ENCODE measurements around the gene ADGRL3.

ADGRL3 gene

DNA sequence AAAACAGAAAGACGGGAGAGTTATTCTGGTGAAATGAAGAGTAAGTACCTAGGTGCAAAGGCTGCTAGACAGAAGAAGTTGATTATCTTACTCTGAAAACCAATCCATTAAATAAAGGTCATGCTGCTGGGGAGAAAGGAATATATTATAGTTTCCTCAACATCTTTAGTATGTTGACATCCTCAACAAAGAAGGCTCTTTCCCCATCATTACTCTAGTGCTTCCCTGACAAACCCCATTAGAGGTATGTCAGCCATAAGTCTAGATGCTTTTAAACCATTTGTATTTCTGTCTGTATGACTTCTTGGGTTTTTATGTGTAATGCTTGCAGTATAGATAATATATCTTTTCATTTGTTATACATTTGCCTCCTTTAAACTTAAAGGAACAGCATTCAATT, 75.9 kb downstream of the ADGRL3 start:
- no peak overlapping the region for H4K91ac ChIP-seq (ENCODE audit: low read depth, low read length)
- H4K8ac ChIP-seq (ENCODE audit: low read depth, low read length): no peak overlapping the region
- H3K4ac ChIP-seq (ENCODE audit: low read depth, low read length): no peak overlapping the region
- no peak overlapping the region for H2BK12ac ChIP-seq (ENCODE audit: low read length)
- no peak overlapping the region for H2AFZ ChIP-seq (ENCODE audit: insufficient read depth, low read length, poor library complexity)
- H3K14ac ChIP-seq (ENCODE audit: low read length): no peak overlapping the region
- no peaks in the 10 kb centered on the region for H3K79me2 ChIP-seq (ENCODE audit: control insufficient read depth, insufficient read depth, low read length, poor library complexity)
- no peak overlapping the region for H2AK5ac ChIP-seq (ENCODE audit: low read length)
- no peak overlapping the region for H3K18ac ChIP-seq (ENCODE audit: low read length)
- H4K12ac ChIP-seq (ENCODE audit: low read depth, low read length): no peak overlapping the region
- H2BK5ac ChIP-seq (ENCODE audit: low read depth, low read length, poor library complexity): no peak overlapping the region
- H3K79me1 ChIP-seq (ENCODE audit: low read length): no peaks in the 10 kb centered on the region
- H3K27ac ChIP-seq (ENCODE audit: low read depth, low read length): no peak overlapping the region
- H3K4me2 ChIP-seq (ENCODE audit: low read length): no peak overlapping the region
- H3K9ac ChIP-seq (ENCODE audit: low read length): no peak overlapping the region
- no peaks in the 10 kb centered on the region for H3K36me3 ChIP-seq (ENCODE audit: control insufficient read depth in 1 of 2, insufficient read depth in 2 of 2, low read length in 2 of 2)
- no CpG with 5 or more reads among the region's 1 CpG for WGBS (ENCODE audit: extremely low coverage, insufficient coverage, insufficient read length)
- H3K4me3 ChIP-seq (ENCODE audit: low read depth, low read length): no peak overlapping the region
- no peaks in the 10 kb centered on the region for H3K27me3 ChIP-seq (ENCODE audit: insufficient read depth, low read length)
- no peak for DNase-seq
- H3K9me3 ChIP-seq (ENCODE audit: insufficient read depth, low read depth, low read length): no peaks in the 10 kb centered on the region
- H2BK120ac ChIP-seq (ENCODE audit: insufficient read depth, low read length, poor library complexity): no peak overlapping the region
- H3K4me1 ChIP-seq (ENCODE audit: control insufficient read depth in 1 of 2, insufficient read depth in 2 of 2, low read length in 2 of 2): no peaks in the 10 kb centered on the region
- no peak overlapping the region for H3K23ac ChIP-seq (ENCODE audit: low read length)

DNA sequence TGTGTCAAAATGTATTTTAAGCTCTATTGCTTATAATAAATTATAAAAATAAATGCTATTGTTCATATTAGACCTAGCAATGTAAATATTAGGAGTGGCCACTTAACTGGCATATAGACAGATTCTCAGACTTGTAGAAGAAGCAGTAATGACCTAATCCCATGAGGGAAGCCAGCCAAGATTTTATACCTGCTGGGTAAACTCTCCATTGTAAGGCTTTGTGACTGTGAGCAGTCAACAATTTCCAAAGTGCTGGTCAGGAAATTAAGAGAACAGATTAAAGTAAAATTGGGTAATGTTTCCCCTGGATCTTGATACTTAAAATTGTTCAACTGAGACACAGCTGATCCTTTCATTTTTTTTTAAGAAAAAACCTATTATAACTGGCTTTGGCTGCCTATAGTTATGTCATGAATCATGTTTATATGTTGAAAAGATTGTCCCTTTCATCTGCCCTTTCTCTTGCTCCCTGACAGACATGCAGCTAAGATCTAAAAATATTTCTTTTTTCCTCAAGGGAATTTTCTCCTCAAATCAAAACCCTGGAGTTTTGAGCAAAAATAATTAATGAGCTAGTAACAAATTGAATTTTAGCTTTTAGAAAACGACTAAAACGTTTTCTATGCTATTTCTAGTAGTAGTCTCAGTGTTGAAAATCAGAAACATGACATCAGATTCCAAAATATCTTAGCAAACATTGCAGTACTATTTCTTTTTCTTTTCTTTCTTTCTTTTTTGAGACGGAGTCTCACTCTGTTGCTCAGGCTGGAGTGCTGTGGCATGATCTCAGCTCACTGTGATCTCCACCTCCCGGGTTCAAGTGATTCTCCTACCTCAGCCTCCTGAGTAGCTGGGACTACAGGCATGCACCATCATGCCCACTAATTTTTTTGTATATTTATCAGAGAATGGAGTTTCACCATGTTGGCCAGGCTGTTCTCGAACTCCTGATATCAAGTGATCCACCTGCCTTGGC, 77.9 kb downstream of the ADGRL3 start:
- Histone ChIP-seq H3K4me2 (ENCODE audit: low read length) (no peak overlapping the region), H3K23ac (ENCODE audit: low read length) (no peak overlapping the region), H2AK5ac (ENCODE audit: low read length) (no peak overlapping the region), H4K8ac (ENCODE audit: low read depth, low read length) (no peak overlapping the region), H3K27me3 (ENCODE audit: insufficient read depth, low read length) (no peaks in the 10 kb centered on the region), H3K9me3 (ENCODE audit: insufficient read depth, low read depth, low read length) (no peaks in the 10 kb centered on the region), H3K27ac (ENCODE audit: low read depth, low read length) (no peak overlapping the region), H2BK5ac (ENCODE audit: low read depth, low read length, poor library complexity) (no peak overlapping the region), H2AFZ (ENCODE audit: insufficient read depth, low read length, poor library complexity) (no peak overlapping the region), H3K79me1 (ENCODE audit: low read length) (no peaks in the 10 kb centered on the region), H4K12ac (ENCODE audit: low read depth, low read length) (no peak overlapping the region), H3K9ac (ENCODE audit: low read length) (no peak overlapping the region), H3K18ac (ENCODE audit: low read length) (no peak overlapping the region), H3K79me2 (ENCODE audit: control insufficient read depth, insufficient read depth, low read length, poor library complexity) (no peaks in the 10 kb centered on the region), H2BK120ac (ENCODE audit: insufficient read depth, low read length, poor library complexity) (no peak overlapping the region), H3K14ac (ENCODE audit: low read length) (no peak overlapping the region), H2BK12ac (ENCODE audit: low read length) (no peak overlapping the region), H3K4ac (ENCODE audit: low read depth, low read length) (no peak overlapping the region), H4K91ac (ENCODE audit: low read depth, low read length) (no peak overlapping the region), H3K36me3 (ENCODE audit: control insufficient read depth in 1 of 2, insufficient read depth in 2 of 2, low read length in 2 of 2) (no peaks in the 10 kb centered on the region), H3K4me3 (ENCODE audit: low read depth, low read length) (no peak overlapping the region), H3K4me1 (ENCODE audit: control insufficient read depth in 1 of 2, insufficient read depth in 2 of 2, low read length in 2 of 2) (no peaks in the 10 kb centered on the region)
- no peak for DNase-seq
- no CpG with 5 or more reads among the region's 5 CpGs for WGBS (ENCODE audit: extremely low coverage, insufficient coverage, insufficient read length)

DNA sequence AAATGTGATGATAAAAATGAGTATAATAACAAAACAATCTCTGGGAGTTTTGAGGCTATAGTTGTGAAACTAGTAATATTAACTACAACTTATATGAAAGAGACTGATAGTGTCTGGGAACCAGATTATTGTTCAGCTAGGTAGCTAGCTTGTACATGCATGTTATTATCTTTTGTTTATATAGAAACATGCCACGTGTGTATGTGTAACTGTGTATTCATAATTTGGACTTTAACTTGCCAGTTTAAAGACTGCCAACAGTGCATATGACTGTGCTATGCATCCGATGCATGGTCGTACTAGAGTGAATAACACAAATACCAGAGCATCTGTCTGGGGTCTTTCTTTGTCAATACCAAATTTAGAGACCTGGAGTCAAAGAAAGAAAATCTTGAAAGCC, 92.2 kb downstream of the ADGRL3 start:
- Histone ChIP-seq H3K9ac (ENCODE audit: low read length) (no peak overlapping the region), H3K27ac (ENCODE audit: low read depth, low read length) (no peak overlapping the region), H2BK5ac (ENCODE audit: low read depth, low read length, poor library complexity) (no peak overlapping the region), H2AFZ (ENCODE audit: insufficient read depth, low read length, poor library complexity) (no peak overlapping the region), H4K91ac (ENCODE audit: low read depth, low read length) (no peak overlapping the region), H3K14ac (ENCODE audit: low read length) (no peak overlapping the region), H3K23ac (ENCODE audit: low read length) (no peak overlapping the region), H3K4me2 (ENCODE audit: low read length) (no peak overlapping the region), H2BK12ac (ENCODE audit: low read length) (no peak overlapping the region), H3K4ac (ENCODE audit: low read depth, low read length) (no peak overlapping the region), H3K18ac (ENCODE audit: low read length) (no peak overlapping the region), H4K12ac (ENCODE audit: low read depth, low read length) (no peak overlapping the region), H3K4me1 (ENCODE audit: control insufficient read depth in 1 of 2, insufficient read depth in 2 of 2, low read length in 2 of 2) (no peaks in the 10 kb centered on the region), H3K79me1 (ENCODE audit: low read length) (no peaks in the 10 kb centered on the region), H3K9me3 (ENCODE audit: insufficient read depth, low read depth, low read length) (no peaks in the 10 kb centered on the region), H3K27me3 (ENCODE audit: insufficient read depth, low read length) (no peaks in the 10 kb centered on the region), H3K4me3 (ENCODE audit: low read depth, low read length) (no peak overlapping the region), H2AK5ac (ENCODE audit: low read length) (no peak overlapping the region), H3K36me3 (ENCODE audit: control insufficient read depth in 1 of 2, insufficient read depth in 2 of 2, low read length in 2 of 2) (no peaks in the 10 kb centered on the region), H4K8ac (ENCODE audit: low read depth, low read length) (no peak overlapping the region), H2BK120ac (ENCODE audit: insufficient read depth, low read length, poor library complexity) (no peak overlapping the region), H3K79me2 (ENCODE audit: control insufficient read depth, insufficient read depth, low read length, poor library complexity) (no peaks in the 10 kb centered on the region)
- no peak for DNase-seq
- WGBS (ENCODE audit: extremely low coverage, insufficient coverage, insufficient read length): no CpG with 5 or more reads among the region's 3 CpGs

DNA sequence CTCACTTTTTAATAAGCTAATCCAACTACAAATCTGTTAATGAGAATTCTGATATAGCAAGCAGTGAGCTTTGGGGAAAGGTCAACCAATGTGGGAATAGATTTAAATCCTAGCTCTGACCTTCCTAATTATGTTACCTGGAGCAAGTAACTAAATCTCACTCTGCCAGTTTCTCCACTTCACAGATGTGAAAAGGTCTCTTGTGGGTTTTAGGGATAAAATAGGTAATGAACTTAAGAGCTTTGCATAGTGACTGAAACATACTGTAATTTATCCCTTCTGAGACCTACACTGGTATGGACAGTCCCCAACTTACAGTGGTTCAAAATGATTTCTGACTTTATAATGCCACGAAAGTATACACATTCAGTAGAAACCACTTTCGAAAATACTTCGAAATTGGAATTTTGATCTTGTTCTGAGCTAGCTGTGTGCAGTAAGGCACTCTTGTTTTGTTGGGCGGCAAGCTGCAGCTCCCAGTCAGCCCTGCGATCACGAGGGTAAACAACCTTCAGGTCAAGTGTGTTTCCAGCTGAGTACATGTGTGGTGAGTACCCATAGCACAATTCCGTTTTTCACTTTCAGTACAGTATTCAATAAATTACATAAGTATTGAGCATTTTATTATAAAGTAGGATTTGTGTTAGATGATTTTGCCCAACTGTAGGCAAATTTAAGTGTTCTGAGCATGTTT, 93.7 kb downstream of the ADGRL3 start:
- no peaks in the 10 kb centered on the region for H3K36me3 ChIP-seq (ENCODE audit: control insufficient read depth in 1 of 2, insufficient read depth in 2 of 2, low read length in 2 of 2)
- no peak overlapping the region for H2AK5ac ChIP-seq (ENCODE audit: low read length)
- no peak overlapping the region for H3K4me3 ChIP-seq (ENCODE audit: low read depth, low read length)
- no peak overlapping the region for H4K8ac ChIP-seq (ENCODE audit: low read depth, low read length)
- no peak overlapping the region for H3K14ac ChIP-seq (ENCODE audit: low read length)
- H3K4ac ChIP-seq (ENCODE audit: low read depth, low read length): no peak overlapping the region
- H3K9me3 ChIP-seq (ENCODE audit: insufficient read depth, low read depth, low read length): no peaks in the 10 kb centered on the region
- H3K79me1 ChIP-seq (ENCODE audit: low read length): no peaks in the 10 kb centered on the region
- no peak overlapping the region for H2AFZ ChIP-seq (ENCODE audit: insufficient read depth, low read length, poor library complexity)
- H3K9ac ChIP-seq (ENCODE audit: low read length): no peak overlapping the region
- H3K27ac ChIP-seq (ENCODE audit: low read depth, low read length): no peak overlapping the region
- no peaks in the 10 kb centered on the region for H3K27me3 ChIP-seq (ENCODE audit: insufficient read depth, low read length)
- no CpG with 5 or more reads among the region's 7 CpGs for WGBS (ENCODE audit: extremely low coverage, insufficient coverage, insufficient read length)
- H4K91ac ChIP-seq (ENCODE audit: low read depth, low read length): no peak overlapping the region
- no peaks in the 10 kb centered on the region for H3K4me1 ChIP-seq (ENCODE audit: control insufficient read depth in 1 of 2, insufficient read depth in 2 of 2, low read length in 2 of 2)
- H3K4me2 ChIP-seq (ENCODE audit: low read length): no peak overlapping the region
- H2BK5ac ChIP-seq (ENCODE audit: low read depth, low read length, poor library complexity): no peak overlapping the region
- H4K12ac ChIP-seq (ENCODE audit: low read depth, low read length): no peak overlapping the region
- no peak overlapping the region for H3K23ac ChIP-seq (ENCODE audit: low read length)
- no peak overlapping the region for H2BK120ac ChIP-seq (ENCODE audit: insufficient read depth, low read length, poor library complexity)
- no peaks in the 10 kb centered on the region for H3K79me2 ChIP-seq (ENCODE audit: control insufficient read depth, insufficient read depth, low read length, poor library complexity)
- no peak overlapping the region for H3K18ac ChIP-seq (ENCODE audit: low read length)
- H2BK12ac ChIP-seq (ENCODE audit: low read length): no peak overlapping the region
- no peak for DNase-seq

All from trophoblast cell (in vitro differentiated cells and primary cell).